Tibial nerve (tissue), 4 donors: ENCODE results near the gene AOPEP. TPM values are rescaled to one million over a fixed set of nuclear protein-coding genes. Genes with fewer than 3 reads are reported as not detected.
A peak's percentile ranks its signal among the peaks of the same experiment; 100 is the strongest.

ENCODE experiments used
- DNase-seq, 2 donors: peaks; one replicate each; pipeline ENCODE4 v3.0.0-alpha.2; 2019; ENCODE audit warnings: low spot score in 2 of 2
- H3K27ac ChIP-seq, 4 donors: fragments of 200-600 bp; sonication (generic) in 3 of 4; one replicate each; pipeline ENCODE4 v1.5.1; 2017 to 2019; ENCODE audit warnings: mild to moderate bottlenecking in 1 of 4
- H3K27me3 ChIP-seq, 2 donors: fragments of 200-600 bp; sonication (generic) in 1 of 2; one replicate each; pipeline versions ENCODE4 v1.5.1 to v1.6.0; 2017 to 2019
- H3K36me3 ChIP-seq, 3 donors: fragments of 200-600 bp; sonication (generic); one replicate each; pipeline ENCODE4 v1.5.1; 2018 to 2019
- H3K4me1 ChIP-seq, 4 donors: fragments of 200-600 bp; sonication (generic) in 3 of 4; one replicate each; pipeline ENCODE4 v1.5.1; 2017 to 2019
- H3K4me3 ChIP-seq, 4 donors: fragments of 200-600 bp; sonication (generic) in 3 of 4; one replicate each; pipeline ENCODE4 v1.5.1; 2017 to 2019; ENCODE audit warnings: mild to moderate bottlenecking in 1 of 4, moderate library complexity in 1 of 4
- H3K9me3 ChIP-seq, 4 donors: fragments of 200-600 bp; sonication (generic) in 3 of 4; one replicate each; pipeline ENCODE4 v1.5.1; 2017 to 2019
- EP300 ChIP-seq, 2 donors: sonication (generic); formaldehyde crosslinking; IDR thresholded peaks; one replicate each; pipeline ENCODE4 v1.6.1; 2017; ENCODE audit warnings: antibody characterized with exemption in 2 of 2, mild to moderate bottlenecking in 1 of 2
- POLR2A ChIP-seq, 2 donors: fragments of 450-650 bp; IDR thresholded peaks; one replicate each; pipeline ENCODE4 v1.6.1; 2017; ENCODE audit warnings: antibody characterized with exemption in 2 of 2, mild to moderate bottlenecking in 2 of 2, moderate library complexity in 2 of 2
- WGBS, 2 donors: methylation state at CpG; one replicate each; pipeline ENCODE4 v1.1.5; 2018; 5-methylcytosine and 5-hydroxymethylcytosine counted together
- total RNA-seq, 4 donors: library from RNA; depleted of rRNA; stranded (reverse); fragments of >200 nt; gene quantifications; one replicate each; pipeline ENCODE4 v1.1.0, GENCODE V29; 2016
- TF ChIP-seq, protein P1 (sequence below), 5 experiments: fragments of 200-600 bp in 3 of 5; fragments of 450-650 bp in 2 of 5; sonication (generic) in 3 of 5; IDR thresholded peaks; one replicate each; pipeline ENCODE4 v1.5.1; 2016 to 2019; ENCODE audit warnings: antibody characterized with exemption in 5 of 5, mild to moderate bottlenecking in 3 of 5, moderate library complexity in 2 of 5

The AOPEP gene
- total RNA-seq, 4 donors from 2014 or later, result 236 to 323 (median 265) TPM

DNA sequence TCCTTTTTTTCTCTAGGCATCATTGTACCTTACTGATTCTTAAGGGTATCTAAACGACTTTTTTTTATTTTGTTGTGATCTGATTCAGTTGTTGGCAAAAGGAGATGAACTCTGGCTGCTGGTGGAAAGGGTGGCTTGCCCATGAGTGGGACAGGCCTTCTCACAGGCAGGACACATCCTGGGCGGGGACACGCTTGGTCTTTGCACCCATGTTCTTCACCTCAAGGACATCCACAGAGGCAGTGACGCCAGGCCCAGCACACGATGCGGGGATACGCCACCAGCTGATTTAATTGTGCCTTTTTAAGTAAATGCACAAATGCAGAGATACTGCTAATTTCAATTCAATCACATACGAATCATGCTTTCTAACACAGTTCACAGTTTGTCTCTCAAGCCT lies 383.0 kb downstream of the AOPEP start:
- Histone ChIP-seq H3K27me3 (no peaks in the 10 kb centered on the region), H3K36me3 (peaks cover 0 to 49% (median 0%) of the 10 kb centered on the region in 3 donors), H3K9me3 (no peaks in the 10 kb centered on the region), H3K4me1 (peaks cover 0 to 74% (median 22%) of the 10 kb centered on the region in 4 donors), H3K4me3 (no peak overlapping the region), H3K27ac (peak overlapping the region; percentile 28 to 94 (median 86))
- DNase-seq, result no peak
- TF ChIP-seq EP300 (IDR thresholded peaks at IDR 0.05), result no peak
- TF ChIP-seq POLR2A (IDR thresholded peaks at IDR 0.05), result no peak
- TF ChIP-seq, protein P1, sequence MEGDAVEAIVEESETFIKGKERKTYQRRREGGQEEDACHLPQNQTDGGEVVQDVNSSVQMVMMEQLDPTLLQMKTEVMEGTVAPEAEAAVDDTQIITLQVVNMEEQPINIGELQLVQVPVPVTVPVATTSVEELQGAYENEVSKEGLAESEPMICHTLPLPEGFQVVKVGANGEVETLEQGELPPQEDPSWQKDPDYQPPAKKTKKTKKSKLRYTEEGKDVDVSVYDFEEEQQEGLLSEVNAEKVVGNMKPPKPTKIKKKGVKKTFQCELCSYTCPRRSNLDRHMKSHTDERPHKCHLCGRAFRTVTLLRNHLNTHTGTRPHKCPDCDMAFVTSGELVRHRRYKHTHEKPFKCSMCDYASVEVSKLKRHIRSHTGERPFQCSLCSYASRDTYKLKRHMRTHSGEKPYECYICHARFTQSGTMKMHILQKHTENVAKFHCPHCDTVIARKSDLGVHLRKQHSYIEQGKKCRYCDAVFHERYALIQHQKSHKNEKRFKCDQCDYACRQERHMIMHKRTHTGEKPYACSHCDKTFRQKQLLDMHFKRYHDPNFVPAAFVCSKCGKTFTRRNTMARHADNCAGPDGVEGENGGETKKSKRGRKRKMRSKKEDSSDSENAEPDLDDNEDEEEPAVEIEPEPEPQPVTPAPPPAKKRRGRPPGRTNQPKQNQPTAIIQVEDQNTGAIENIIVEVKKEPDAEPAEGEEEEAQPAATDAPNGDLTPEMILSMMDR (IDR thresholded peaks at IDR 0.05), result no peak
- 83 to 87% methylated on average over 8 of the region's 8 CpGs for WGBS, 2 donors

DNA sequence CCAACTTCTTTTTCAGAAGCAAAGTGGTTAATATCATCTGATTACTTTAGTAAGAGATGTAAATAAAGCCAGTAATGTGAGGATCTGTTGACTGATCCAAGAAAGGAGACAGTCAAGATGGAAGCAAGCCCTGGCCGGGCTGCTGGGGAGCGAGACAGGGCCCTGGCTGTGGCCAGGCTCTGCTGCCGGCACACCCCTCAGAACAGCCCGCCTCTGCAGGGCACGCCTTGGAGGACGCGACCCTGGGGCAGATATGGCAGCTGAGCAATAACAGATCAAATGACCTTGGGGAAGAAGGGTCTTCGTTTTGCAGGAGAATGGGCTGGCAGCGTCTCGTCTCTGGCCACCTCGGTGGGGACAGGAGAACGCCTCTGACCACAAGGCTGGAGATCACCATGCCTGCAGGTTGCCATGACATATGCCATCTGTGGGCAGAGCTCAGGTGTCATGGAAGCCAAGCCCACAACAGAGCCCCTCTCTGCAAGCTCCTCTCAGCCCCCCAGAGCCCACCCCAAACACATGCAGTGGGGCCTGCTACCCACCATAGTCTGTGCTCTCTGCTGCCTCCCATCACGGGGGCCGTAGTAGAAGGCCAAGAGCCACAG lies 384.5 kb downstream of the AOPEP start:
- Histone ChIP-seq H3K4me1 (peaks cover 0 to 64% (median 21%) of the 10 kb centered on the region in 4 donors), H3K9me3 (no peaks in the 10 kb centered on the region), H3K4me3 (no peak overlapping the region), H3K36me3 (peaks cover 0 to 45% (median 0%) of the 10 kb centered on the region in 3 donors), H3K27me3 (no peaks in the 10 kb centered on the region), H3K27ac (peak overlapping the region; percentile 2 to 94 (median 86))
- DNase-seq, result no peak
- TF ChIP-seq EP300 (IDR thresholded peaks at IDR 0.05) (no peak), POLR2A (IDR thresholded peaks at IDR 0.05) (no peak)
- WGBS, 2 donors, result 42 to 61% methylated on average over 12 to 14 of the region's 14 CpGs

DNA sequence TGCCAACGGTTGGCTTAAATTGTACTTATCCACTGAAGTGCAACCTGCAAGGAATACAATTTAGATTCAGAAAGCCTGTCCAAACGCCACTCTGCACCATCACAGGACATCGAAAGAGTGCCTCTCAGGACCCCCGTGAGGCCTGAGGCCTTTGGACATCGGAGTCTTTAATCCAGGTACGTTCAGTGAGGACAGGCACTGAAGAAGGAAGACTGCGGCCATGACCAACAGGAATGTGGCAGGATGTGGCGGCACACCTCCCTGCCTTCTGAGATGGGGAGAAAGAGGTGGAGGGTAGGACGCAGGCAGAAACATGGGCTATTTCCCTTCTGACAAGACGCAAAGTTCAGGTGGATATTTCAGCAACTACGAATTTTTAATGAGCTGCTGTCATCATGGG lies 385.2 kb downstream of the AOPEP start:
- no peaks in the 10 kb centered on the region for H3K9me3 ChIP-seq
- H3K4me1 ChIP-seq, result peaks cover 0 to 64% (median 18%) of the 10 kb centered on the region in 4 donors
- whole genome bisulfite sequencing, 2 donors, result 93 to 96% methylated on average over 11 of the region's 11 CpGs
- no peak overlapping the region for H3K4me3 ChIP-seq
- no peaks in the 10 kb centered on the region for H3K27me3 ChIP-seq
- no peak for TF ChIP-seq POLR2A (IDR thresholded peaks at IDR 0.05)
- no peak for DNase-seq
- peaks cover 0 to 45% (median 0%) of the 10 kb centered on the region in 3 donors for H3K36me3 ChIP-seq
- peak overlapping the region in 3 of 4 donors; percentile 81 to 94 (median 90) for H3K27ac ChIP-seq

DNA sequence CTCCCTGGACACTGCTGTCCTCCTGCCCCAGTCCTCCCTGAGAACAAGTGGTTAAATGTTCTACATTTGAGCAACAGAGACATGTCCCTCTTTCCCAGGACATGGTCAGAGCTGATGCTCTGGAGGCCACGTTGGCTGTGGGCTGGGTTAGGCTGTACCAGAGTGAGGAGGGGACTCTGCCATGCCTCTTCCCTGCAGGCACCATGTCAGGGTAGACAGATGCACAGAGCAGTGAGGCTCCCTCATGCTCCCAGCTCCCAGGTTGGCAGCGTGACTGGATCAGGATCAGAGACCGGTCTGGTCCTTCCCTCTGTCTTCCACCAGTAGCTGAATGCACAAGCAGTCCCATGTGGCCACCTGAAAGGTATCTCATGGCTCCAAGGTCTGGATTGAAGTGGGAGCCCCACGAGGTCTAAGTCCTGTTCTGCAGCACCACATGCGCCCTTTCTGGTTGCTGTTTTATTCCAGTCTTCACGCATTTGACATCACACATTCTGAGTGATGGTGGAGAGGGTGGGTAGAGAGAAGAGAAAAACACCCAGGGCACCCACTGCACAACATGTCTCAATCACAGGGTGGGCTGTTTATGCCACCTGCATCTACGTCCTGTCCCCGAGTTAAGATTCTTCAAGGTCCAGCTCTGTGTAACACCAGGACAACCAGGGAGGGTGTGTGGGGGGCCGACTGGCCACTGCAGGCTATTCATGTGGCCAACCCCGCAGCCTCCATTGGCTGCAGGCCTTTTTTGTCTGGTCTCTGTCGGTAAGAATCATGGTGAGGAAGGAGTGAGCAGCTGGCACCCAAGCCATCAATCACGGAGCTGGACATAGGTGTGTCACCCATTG lies 386.2 kb downstream of the AOPEP start:
- peaks cover 0 to 39% (median 0%) of the 10 kb centered on the region in 3 donors for H3K36me3 ChIP-seq
- WGBS, 2 donors, result 87 to 91% methylated on average over 12 of the region's 12 CpGs
- H3K27ac ChIP-seq, result peak overlapping the region in 2 of 4 donors; percentile 5 to 37
- H3K4me3 ChIP-seq, result no peak overlapping the region
- no peaks in the 10 kb centered on the region for H3K27me3 ChIP-seq
- no peaks in the 10 kb centered on the region for H3K9me3 ChIP-seq
- TF ChIP-seq POLR2A (IDR thresholded peaks at IDR 0.05) (no peak), EP300 (IDR thresholded peaks at IDR 0.05) (no peak)
- TF ChIP-seq, protein P1 (IDR thresholded peaks at IDR 0.05), result no peak
- DNase-seq, result no peak
- peaks cover 0 to 64% (median 14%) of the 10 kb centered on the region in 4 donors for H3K4me1 ChIP-seq

DNA sequence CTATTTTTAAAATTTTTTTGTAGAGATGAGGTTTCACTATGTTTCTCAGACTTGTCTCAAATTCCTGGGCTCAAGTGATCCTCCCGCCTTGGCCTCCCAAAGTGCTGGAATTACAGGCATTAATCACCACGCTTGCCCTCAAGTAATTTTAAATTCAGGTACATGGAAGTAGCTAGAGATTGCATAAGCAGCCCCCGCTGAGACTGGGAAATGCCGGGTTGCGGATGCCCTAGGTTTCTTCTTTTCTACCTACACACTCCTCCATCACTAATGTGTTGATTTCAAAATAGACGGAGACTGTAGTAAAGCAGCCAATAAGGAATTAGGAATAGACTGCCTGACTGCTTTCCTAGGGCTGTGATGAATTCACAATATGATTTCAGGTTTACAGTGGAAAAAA lies 388.6 kb downstream of the AOPEP start:
- H3K4me3 ChIP-seq, result no peak overlapping the region
- no peaks in the 10 kb centered on the region for H3K9me3 ChIP-seq
- H3K27ac ChIP-seq, result peak overlapping the region in 1 of 4 donors; percentile 56
- no peaks in the 10 kb centered on the region for H3K27me3 ChIP-seq
- DNase-seq, result no peak
- H3K36me3 ChIP-seq, result peaks cover 0 to 36% (median 0%) of the 10 kb centered on the region in 3 donors
- TF ChIP-seq, protein P1 (IDR thresholded peaks at IDR 0.05), result no peak
- TF ChIP-seq POLR2A (IDR thresholded peaks at IDR 0.05) (no peak), EP300 (IDR thresholded peaks at IDR 0.05) (no peak)
- 91 to 93% methylated on average over 6 of the region's 6 CpGs for WGBS, 2 donors
- peaks cover 0 to 49% (median 6%) of the 10 kb centered on the region in 4 donors for H3K4me1 ChIP-seq
